GM18511 (cell line): ENCODE data around the gene GAS7.

ENCODE experiments used
- ATAC-seq: cut with Tn5 transposase; IDR thresholded peaks from one replicate; pipeline ENCODE4 v1.9.1; 2021; ENCODE audit warnings: mild to moderate bottlenecking, moderate library complexity; ENCODE audit not compliant: unreplicated experiment

The GAS7 gene

DNA sequence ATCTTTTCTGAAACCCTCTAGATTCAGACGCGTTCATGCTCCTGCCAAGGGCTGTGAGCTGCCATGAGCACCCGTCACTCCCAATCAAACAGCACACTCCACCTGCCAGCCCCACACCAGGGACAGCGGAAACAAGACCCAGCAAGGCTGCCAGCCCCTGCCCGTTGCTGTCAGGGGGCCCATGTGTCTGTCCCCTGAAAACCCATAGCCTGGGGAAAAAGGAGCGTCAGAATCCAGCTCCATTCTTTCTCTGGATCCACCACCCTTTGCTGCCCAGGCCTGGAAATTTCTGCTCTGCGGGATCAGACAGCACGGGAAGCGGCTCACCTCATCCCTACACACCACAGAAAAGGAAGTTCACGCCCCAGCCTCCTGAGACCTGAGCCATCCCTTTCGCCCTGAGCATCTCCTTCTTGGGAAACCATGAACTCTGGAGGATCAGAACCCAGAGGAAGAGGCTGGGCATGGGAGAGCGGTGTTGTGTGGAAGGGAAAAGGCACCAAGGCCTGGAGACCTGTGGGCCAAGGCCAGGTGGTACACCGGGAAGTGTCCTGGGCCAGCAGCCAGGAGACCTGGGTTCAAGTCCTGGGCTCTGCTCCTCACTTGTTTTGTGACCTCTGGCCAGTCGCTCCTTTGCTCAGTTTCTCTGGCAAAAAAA is 241.8 kb downstream of the GAS7 start:
- no peak for ATAC-seq

DNA sequence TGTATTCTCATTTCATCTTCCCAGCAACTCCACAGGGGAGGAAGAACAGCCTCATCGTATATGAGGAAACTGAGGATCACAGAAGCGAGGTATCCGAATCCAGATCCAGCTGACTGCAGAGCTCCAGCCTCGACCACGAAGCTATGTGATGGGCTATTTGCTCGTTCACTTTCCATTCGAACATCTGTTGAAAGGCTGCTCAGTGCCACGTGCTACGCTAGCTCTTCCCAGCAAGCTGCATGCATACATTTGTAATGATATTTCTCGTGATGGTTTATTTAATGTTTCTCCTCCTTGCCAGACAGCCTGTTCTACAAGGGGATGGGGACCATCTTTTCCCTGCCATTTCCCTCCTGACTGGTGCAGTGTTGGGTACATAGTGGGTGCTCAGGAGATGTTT is 244.9 kb downstream of the GAS7 start:
- ATAC-seq = no peak

GRCh38 chr17:9951803-9952202 is 246.6 kb downstream of the GAS7 start:
- ATAC-seq = no peak

- ATAC-seq = no peak
Observed at GRCh38 chr17:9948928-9949327, 249.5 kb downstream of the GAS7 start.

DNA sequence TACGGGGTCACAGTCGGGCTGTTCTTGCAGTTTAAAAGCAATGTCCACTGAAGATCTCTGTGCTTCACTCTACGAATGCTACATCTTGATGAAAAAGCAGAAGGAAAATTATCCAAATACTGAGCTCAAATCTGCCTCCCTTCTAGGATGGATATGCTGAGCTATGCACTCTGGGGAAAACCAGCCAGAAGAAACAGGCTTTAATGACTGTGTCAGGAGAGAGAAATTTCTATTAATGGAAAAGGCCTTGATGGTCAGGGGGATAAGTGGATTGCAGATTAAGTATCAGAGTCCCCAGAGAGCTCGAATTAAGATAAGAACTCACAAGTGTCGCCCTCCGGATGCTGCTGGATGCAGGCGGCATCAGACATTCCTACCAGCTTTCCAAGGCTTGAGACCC is 253.7 kb downstream of the GAS7 start:
- ATAC-seq = no peak

DNA sequence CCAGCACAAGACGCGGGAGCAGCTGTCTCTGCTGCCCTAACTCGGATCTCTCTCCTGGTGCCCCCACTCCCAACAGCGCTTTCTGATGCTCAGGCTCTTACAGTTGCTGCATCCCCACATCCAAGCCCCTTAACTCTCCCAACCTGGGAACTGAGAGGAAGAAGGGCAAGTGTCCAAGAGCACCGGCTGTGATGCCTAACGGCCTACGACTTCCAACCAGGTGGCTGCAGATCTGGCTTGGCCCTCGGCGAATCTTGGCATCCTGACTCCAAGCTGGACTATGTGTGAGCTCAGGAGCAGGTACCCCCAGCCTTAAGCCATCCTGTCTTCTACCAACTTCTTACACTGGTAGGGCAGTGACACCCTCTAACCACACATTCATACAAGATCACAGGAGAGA is 255.1 kb downstream of the GAS7 start:
- no peak for ATAC-seq

GRCh38 chr17:9942885-9943284 is 255.5 kb downstream of the GAS7 start:
- ATAC-seq = no peak

- no peak for ATAC-seq
Observed at GRCh38 chr17:9941305-9941704, 257.1 kb downstream of the GAS7 start.

- no peak for ATAC-seq
Observed at GRCh38 chr17:9940841-9941240, 257.6 kb downstream of the GAS7 start.

DNA sequence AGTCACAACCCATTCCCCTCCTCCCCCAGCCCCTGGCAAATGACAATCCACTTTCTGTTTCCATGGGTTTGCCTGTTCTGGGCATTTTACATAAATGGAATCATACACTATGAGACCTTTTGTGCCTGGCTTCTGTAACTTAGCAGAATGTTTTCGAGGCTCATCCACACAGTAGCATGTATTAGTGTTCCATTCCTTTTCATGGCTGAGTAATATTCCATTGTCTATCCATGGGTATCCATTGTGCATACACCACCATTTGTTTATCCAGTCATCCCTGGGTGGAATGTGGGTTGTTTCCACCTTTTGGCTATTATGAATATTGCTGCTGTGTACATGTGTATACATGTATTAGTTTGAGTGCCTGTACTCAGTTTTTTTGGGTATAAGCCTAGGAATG is 259.6 kb downstream of the GAS7 start:
- ATAC-seq = no peak

GRCh38 chr17:9937901-9938300 is 260.5 kb downstream of the GAS7 start:
- ATAC-seq = no peak

DNA sequence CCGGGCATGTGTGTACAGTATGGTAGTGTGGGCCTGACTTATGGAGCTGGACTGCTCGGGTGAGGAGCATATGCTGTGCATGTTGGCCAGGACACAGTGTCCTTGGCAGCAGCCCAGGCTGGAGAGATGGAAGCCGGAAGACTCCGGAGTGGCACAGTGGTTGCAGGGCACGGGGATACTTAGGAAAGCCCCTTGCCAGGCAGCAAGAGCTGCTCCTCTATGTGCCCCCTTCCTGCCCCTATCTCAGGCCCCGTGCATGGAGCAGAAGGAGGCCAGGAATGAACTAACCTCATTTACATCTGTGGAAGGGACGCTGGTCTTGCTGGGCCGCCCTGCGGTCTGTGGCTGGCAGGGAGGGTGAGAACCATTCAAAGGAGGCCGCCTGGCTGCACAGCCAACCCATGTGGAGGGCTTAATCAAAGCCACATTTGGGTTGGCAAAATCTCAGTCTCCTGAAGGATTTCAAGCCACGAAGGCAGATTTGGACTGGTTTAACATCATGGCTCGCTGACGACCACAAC is 261.1 kb downstream of the GAS7 start:
- ATAC-seq = no peak

DNA sequence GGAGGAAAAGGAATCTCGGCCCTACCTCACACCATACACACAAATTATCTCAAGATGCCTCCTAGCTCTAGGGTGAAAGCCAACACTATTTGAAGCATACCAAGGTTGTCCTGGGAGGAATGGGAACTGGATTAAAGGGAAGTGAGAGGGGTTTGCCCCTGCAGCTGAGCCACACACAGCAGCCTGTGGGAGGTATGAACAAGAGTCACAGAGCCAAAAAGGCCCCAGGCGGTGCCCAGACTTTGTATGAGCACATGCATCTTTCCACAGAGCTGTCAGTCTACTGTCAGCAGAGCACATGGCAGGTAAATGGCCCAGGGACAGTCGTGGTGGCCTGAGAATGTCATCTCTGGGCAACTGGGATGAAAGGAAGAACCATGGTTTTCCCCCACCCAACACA is 262.3 kb downstream of the GAS7 start:
- ATAC-seq = no peak

DNA sequence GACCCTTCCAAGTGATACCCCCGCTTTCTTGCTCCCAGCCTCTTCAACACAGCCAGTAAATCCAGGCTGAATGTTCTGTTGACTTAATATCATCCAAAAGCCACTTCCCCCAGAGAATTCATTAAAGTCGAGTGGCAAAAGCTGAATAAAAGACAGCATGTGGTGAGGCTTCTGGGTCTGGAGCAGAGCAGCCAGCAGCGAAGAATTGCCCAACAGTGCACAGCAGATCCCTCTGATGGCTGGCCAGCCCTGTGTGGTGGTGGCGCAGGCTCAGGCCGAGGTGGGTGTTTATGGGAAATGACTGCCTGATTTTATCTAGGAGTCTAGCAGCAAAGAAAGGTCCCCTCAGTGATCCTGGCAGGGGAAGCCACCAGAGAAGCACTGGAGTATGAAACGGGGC is 263.0 kb downstream of the GAS7 start:
- ATAC-seq = no peak

DNA sequence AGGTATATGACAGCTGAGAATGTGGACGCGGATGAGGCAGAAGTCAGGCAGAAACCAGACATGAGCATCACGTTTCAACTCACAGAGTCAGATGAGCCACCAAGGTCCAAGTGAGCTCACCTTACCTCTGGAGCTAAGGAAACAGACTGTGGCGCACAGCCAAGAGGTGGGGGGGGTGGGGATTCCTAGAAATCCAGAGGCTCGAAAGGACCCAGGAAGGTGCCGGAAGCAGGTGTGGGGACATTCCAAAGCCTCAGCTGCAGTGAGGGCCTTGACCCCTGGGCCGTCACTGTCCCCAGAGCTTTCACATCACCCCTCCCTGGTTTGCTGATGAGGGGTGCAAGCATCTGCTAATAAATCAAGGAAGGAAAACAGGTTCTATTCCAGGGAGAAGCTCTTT is 264.1 kb downstream of the GAS7 start:
- no peak for ATAC-seq

- no peak for ATAC-seq
Observed at GRCh38 chr17:9932491-9932890, 265.9 kb downstream of the GAS7 start.

DNA sequence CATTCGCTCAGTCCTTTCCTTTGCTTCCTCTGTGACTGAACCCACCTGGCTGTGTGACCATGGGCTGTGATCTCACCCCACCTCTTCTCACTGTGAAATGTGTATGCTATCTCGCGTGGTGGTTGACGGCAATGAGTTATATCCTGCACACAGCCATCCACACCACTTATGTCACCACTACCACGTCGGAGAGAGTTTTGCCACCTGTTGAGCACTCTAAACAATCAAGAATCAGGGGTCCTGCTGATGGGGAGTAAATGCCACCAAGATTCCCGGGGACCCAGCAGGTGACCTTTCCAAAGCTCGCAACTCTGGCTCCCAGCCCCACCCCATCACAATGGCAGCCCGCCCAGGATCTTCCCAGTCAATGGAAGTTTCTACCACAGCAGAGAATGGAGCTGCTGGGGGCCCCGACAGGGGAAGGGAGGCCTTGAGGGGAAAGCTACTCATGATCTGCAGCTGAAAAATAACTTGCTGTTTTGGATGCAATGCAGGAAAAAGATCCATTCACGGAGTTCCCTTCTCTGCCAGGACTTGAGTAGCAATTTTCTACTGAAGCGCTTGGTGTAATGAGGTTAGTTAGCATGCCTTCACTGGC is 267.2 kb downstream of the GAS7 start:
- ATAC-seq = no peak

DNA sequence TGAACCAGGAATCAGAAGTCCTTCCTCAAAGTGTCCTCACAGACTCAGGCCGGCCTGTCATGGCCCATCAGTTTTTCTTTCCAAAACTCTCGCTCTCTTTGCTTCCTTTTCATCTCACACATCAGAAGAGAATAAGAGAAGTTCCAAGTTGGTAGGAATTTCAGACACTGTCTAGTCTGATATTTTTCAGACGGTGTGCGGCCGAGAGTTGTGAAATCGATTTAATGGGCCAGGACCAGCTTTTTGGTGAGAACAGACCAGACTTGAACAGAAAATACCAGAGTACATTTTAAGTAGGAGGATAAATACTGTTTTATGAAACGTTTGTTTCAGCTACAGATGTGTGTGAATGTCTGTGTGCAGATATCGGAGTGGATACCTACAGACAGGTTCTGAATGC is 268.5 kb downstream of the GAS7 start:
- ATAC-seq = no peak

DNA sequence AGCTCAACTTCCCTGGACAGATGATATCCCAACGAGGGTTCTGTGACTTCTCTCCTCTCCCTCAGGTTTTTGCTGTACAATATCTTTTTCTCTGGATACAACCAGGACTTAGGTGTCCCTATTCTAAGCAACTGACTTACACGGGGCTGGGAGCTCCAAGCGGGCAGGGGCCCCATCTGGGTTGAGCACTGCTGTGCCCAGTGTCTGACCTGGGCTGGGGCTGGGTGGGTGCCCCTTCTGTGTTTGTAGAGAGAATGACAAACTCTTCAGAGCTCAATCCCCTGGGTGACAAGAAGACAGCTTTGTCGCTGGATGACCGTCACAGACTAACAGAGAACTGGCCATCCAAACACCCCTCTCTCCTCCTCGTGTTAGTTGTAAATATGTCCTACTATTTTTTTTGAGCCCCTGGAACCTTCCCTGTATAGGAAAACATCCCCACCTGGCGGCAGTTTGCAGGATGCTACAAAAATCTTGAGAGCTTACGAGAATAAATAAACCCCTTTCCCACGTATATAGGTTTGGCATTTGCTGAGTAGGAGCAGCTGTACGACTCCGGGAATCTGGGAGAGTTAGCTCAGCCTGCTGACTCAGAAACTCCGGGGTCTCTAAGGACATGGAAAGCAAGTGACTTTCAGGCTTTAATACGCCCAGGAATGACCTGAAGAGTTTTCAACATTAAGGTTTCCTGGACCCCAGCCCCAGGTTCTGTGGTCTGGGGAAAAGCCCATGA is 269.6 kb downstream of the GAS7 start:
- no peak for ATAC-seq

GRCh38 chr17:9926150-9926804 is 272.1 kb downstream of the GAS7 start:
- no peak for ATAC-seq

DNA sequence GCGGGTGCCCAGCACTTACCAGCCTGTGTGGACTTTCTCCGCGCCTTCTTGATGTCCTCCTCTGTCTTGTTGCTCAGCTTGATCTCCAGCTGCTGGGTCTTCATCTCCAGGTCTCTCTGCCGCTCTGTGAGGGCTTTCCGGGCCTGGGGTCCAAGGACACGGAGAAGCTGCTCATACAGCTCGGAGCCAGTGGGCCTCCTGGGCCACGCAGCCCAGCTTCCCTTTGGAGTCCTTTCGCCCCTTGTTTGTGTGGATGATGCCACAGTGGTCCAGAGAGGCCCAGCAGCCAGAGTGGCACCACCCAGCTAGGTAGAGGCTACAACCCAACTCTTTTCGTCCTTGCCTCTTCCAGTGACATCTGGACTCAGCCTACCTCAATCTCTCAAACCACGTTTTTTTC is 272.9 kb downstream of the GAS7 start:
- no peak for ATAC-seq

DNA sequence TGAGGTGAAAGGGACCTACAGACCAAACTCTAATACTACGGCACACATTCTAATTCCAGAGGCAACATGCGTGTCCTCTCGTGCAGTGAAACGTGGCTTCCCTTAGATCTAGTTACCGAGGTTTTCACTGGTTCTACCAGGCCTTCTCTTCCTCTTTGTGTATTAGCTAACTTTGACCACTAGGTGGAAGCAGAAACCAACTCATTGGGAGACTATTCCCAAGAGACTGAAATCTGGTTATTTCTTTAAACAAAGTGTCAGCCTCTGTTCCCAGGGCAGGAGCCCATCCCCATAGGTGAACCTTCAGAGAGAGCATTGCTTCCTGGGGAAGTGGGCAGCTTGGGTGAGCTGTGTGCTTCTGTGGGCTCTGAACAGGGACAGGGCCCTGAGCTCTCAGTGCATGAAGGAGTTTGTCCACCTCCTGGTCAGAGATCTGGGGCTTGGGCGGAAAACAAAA is 273.6 kb downstream of the GAS7 start:
- ATAC-seq = peak; percentile 81
